Gastrocnemius medialis (tissue), 4 donors: Measurements from ENCODE around the gene LHX3.

Experiments used
- POLR2A ChIP-seq, 2 donors: fragments of 450-650 bp; IDR thresholded peaks; one replicate each; pipeline ENCODE4 v1.6.1; 2017; ENCODE audit warnings: antibody characterized with exemption in 2 of 2, mild to moderate bottlenecking in 2 of 2, moderate library complexity in 2 of 2
- TF ChIP-seq, protein P1 (sequence below), 5 experiments: fragments of 450-650 bp in 3 of 5; fragments of 200-600 bp in 2 of 5; sonication (generic) in 2 of 5; IDR thresholded peaks in 4 of 5; conservative IDR thresholded peaks in 1 of 5; 1 replicate in 4 of 5; 2 replicates in 1 of 5; pipeline ENCODE4 v1.5.1; 2016 to 2019; ENCODE audit warnings: antibody characterized with exemption in 5 of 5, mild to moderate bottlenecking in 3 of 5, moderate library complexity in 3 of 5

DNA sequence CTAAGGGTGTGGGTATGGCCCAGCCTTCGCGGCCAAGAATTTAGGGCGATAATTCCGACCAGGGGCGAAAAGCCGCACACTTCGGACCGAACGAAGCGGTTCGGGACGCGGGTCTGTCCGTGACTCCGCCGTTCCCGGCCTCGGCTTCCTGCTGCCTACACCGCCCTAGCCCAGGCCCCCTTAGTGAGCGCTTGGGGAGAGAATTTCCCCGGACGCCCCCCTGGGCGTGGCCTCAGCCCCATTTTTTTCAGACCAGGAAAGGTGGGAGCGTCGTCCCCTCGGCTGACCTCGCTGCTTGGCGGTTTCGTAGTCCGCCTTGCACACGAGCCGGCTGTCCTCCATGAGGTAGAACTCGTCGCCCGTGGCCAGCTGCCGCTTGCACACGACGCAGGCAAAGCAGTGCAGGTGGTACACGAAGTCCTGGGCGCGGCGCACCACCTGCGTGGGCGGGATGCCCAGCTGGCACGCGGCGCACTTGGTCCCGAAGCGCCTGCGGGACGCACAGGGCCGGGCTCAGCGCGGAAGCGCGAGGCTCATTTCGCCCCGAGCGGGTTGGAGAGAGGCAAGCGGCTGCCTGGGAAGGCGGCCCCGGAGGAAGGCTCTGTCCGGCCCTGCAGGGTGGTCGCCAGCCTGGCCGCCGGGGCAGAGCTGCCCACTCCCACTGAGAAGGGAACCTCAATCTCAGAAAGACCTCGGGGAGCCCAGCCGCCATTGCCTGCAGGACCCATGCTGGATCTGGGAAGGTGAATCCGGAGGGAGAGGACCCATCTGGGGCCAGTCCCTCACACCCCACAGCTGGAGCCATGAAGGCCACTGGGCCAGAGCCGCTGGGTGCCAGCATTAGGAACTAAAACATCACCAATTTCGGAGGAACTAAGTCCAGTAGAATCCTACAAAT is 5.3 kb downstream of the LHX3 start:
- TF ChIP-seq, protein P1, sequence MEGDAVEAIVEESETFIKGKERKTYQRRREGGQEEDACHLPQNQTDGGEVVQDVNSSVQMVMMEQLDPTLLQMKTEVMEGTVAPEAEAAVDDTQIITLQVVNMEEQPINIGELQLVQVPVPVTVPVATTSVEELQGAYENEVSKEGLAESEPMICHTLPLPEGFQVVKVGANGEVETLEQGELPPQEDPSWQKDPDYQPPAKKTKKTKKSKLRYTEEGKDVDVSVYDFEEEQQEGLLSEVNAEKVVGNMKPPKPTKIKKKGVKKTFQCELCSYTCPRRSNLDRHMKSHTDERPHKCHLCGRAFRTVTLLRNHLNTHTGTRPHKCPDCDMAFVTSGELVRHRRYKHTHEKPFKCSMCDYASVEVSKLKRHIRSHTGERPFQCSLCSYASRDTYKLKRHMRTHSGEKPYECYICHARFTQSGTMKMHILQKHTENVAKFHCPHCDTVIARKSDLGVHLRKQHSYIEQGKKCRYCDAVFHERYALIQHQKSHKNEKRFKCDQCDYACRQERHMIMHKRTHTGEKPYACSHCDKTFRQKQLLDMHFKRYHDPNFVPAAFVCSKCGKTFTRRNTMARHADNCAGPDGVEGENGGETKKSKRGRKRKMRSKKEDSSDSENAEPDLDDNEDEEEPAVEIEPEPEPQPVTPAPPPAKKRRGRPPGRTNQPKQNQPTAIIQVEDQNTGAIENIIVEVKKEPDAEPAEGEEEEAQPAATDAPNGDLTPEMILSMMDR (IDR thresholded peaks at IDR 0.05 in 4 of 5, conservative IDR thresholded peaks at IDR 0.05 in 1 of 5), result no peak
- no peak for TF ChIP-seq POLR2A (IDR thresholded peaks at IDR 0.05)
